ENCODE results near the gene RNF40. TPM values are rescaled to one million over a fixed set of nuclear protein-coding genes. Genes with fewer than 3 reads are reported as not detected.
"Not testable (repeated sequence)": the region's sequence is repeated elsewhere in the genome, so short reads cannot be mapped to it uniquely, and the experiment has no call there.

Gene RNF40
- total RNA-seq, 2 donors from 2014 or later: 82.9 to 99.8 TPM

GRCh38 chr16:30794634-30795033 lies 32.5 kb downstream of the RNF40 start:
- DNase-seq (no peak), ATAC-seq (no peak)
- intact Hi-C loops (cut with DNase I, micrococcal nuclease): no loop called here

- intact Hi-C loops (cut with DNase I, micrococcal nuclease): no loop called here
- ATAC-seq (peak; percentile 47), DNase-seq (no peak)
These were observed 35.7 kb downstream of the RNF40 start for GRCh38 chr16:30797670-30798309.

DNA sequence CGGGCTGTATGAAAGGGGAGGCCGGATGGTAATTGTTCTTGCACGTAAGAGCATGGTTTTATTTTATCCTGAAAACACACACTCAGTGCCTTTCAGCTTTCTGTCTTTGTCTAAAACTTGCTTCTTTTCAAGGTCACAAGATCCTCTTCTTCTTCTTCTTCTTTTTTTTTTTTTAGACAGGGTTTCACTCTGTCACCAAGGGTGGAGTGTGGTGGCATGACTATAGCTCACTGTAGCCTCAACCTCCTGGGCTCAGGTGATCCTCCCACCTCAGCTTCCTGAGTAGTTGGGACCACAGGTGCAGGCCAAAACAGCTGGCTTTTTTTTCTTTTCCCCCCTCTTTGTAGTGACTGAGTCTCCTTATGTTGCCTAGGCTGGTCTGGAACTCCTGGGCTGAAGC lies 40.8 kb downstream of the RNF40 start:
- DNase-seq (no peak), ATAC-seq (no peak)
- intact Hi-C loops (cut with DNase I, micrococcal nuclease): no loop called here

DNA sequence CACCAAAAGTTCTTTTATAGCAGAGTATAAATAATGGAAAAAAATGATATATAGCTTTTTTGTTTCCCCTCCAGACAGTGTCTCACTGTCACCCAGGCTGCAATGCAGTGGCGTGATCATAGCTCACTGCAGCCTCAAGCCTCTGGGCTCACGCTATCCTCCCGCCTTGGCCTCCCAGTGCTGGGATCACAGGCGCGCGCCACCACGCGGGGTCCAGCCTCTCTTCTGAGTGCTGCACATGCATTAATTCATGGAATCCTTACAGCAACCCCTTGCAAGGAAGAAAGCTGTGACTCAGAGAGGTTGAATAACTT lies 42.9 kb downstream of the RNF40 start:
- intact Hi-C loops (cut with DNase I, micrococcal nuclease): no loop called here
- DNase-seq (peak in 1 of 2 donors; percentile 45), ATAC-seq (peak; percentile 24)

- intact Hi-C loops (cut with DNase I, micrococcal nuclease): no loop called here
- DNase-seq: peak; percentile 87 to 92
- ATAC-seq: peak; percentile 94
These were observed 43.4 kb downstream of the RNF40 start for GRCh38 chr16:30805370-30806169.

DNA sequence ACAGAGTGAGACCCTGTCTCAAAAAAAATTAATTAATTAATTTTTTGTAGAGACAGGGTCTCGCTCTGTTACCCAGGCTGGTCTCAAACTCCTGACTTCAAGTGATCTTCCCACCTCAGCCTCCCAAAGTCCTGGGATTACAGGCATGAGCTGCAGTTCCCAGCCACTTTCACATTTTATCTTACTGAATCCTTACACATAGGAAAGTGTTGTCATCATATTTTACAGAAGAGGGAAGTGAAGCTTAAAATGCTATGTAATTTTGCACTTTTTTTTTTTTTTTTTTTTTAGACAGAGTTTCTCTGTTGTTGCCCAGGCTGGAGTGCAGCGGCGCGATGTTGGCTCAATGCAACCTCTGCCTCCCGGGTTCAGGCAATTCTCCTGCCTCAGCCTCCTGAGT lies 46.0 kb downstream of the RNF40 start:
- intact Hi-C loops (cut with DNase I, micrococcal nuclease): no loop called here
- no peak for ATAC-seq
- no peak for DNase-seq

- DNase-seq; ATAC-seq; intact Hi-C loops (cut with DNase I, micrococcal nuclease): not testable (repeated sequence)
These were observed 46.8 kb downstream of the RNF40 start for GRCh38 chr16:30808890-30809426.

DNA sequence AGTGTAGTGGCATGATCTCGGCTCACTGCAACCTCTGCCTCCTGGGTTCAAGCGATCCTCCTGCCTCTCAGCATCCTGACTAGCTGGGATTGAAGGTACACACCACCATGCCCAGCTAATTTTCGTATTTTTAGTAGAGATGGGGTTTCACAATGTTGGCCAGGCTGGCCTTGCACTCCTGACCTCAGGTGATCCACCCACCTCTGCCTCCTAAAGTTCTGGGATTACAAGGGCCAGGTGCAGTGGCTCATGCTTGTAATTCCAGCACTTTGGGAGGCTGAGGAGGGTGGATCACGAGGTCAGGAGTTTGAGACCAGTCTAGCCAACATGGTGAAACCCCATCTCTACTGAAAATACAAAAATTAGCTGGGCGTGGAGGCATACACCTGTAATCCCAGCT lies 47.6 kb downstream of the RNF40 start:
- DNase-seq; intact Hi-C loops (cut with DNase I, micrococcal nuclease): not testable (repeated sequence)

GRCh38 chr16:30813821-30814189 lies 51.7 kb downstream of the RNF40 start:
- peak; percentile 48 for ATAC-seq
- no peak for DNase-seq
- intact Hi-C loops (cut with DNase I, micrococcal nuclease): no loop called here

More for the DNA sequence above, 47.6 kb downstream of the RNF40 start:
- not testable (repeated sequence) for ATAC-seq

DNA sequence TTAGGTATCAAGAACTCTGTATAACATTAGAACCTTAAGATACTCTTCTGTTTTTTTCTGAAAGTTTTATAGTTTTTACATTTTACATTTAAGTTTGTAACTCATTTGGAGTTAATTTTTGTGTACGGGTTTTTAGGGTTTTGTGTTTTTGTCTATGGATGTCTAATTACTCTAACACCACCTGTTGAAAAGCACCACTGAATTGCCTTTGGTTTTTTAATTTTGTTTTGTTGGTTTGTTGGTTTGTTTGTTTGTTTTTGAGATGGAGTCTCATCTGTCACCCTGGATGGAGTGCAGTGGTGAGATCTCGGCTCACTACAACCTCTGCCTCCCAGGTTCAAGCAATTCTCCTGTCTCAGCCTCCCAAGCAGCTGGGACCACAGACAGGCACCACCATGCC lies 54.6 kb downstream of the RNF40 start:
- no peak for DNase-seq
- no peak for ATAC-seq
- intact Hi-C loops (cut with DNase I, micrococcal nuclease): no loop called here

- intact Hi-C loops (cut with DNase I, micrococcal nuclease): no loop called here
- peak; percentile 81 for ATAC-seq
- peak; percentile 61 to 64 for DNase-seq
These were observed 58.9 kb downstream of the RNF40 start for GRCh38 chr16:30820952-30821421.

- intact Hi-C loops (cut with DNase I, micrococcal nuclease): not testable (repeated sequence)
- DNase-seq: peak; percentile 72 to 75
- ATAC-seq: peak; percentile 79
These were observed 59.3 kb downstream of the RNF40 start for GRCh38 chr16:30821441-30821840.

DNA sequence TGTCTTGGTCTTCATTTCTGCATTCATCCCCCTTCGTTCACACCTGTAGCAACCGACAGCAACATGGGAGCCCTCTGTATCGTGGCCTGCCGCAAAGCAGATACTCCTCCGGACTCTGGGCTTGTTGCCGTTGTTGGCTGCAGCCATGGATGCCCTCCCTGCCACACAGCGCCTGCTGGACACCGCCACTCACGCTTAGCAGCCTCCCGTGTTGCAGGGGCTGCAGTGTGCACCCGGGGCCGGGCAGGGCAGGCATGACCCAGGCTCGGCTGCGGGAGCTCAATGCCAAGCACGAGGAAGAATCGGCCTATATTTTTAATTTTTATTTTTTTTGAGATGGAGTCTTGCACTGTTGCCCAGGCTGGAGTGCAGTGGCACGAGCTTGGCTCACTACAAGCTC lies 59.8 kb downstream of the RNF40 start:
- no peak for ATAC-seq
- no peak for DNase-seq
- intact Hi-C loops (cut with DNase I, micrococcal nuclease): no loop called here

Other genes with a start within 250 kb of the RNF40 start
- gene ZNF768, start 235.8 kb upstream of the RNF40 start, total RNA-seq: 10 to 100 TPM; 58.7 to 62.4 TPM
- gene ZNF747, start 227.5 kb upstream of the RNF40 start, total RNA-seq: 10 to 100 TPM in 1 of 2 donors, 1 to 10 TPM in 1; 9.8 to 11.7 TPM
- gene ZNF764, start 203.9 kb upstream of the RNF40 start, total RNA-seq: 10 to 100 TPM; 10.6 to 20.7 TPM
- gene ZNF688, start 190.6 kb upstream of the RNF40 start, total RNA-seq: 10 to 100 TPM; 16.6 to 24.4 TPM
- gene ZNF785, start 176.6 kb upstream of the RNF40 start, total RNA-seq: 10 to 100 TPM; 14.9 to 17.8 TPM
- gene ZNF689, start 151.9 kb upstream of the RNF40 start, total RNA-seq: 1 to 10 TPM; 6.8 to 6.9 TPM
- gene PRR14, start 111.4 kb upstream of the RNF40 start, total RNA-seq: 10 to 100 TPM; 47.6 to 51.0 TPM
- gene FBRS, start 103.9 kb upstream of the RNF40 start, total RNA-seq: 10 to 100 TPM; 71.8 to 78.8 TPM
- gene SRCAP, start 63.2 kb upstream of the RNF40 start, total RNA-seq: 10 to 100 TPM; 60.6 to 68.3 TPM
- gene PHKG2, start 13.9 kb upstream of the RNF40 start, total RNA-seq: 10 to 100 TPM; 38.0 to 42.8 TPM
- 1 to 10 TPM; 5.9 to 7.8 TPM for gene CFAP119, start 260 bp upstream of the RNF40 start, total RNA-seq
- 10 to 100 TPM; 12.3 to 15.2 TPM for gene ZNF629, start 24.9 kb downstream of the RNF40 start, total RNA-seq
- gene BCL7C, start 131.8 kb downstream of the RNF40 start, total RNA-seq: 10 to 100 TPM; 22.3 to 23.5 TPM
- gene CTF1, start 134.3 kb downstream of the RNF40 start, total RNA-seq: 1 to 10 TPM in 1 of 2 donors, under 1 TPM in 1; 0.24 to 1.7 TPM
- 10 to 100 TPM; 20.5 to 24.4 TPM for gene FBXL19, start 161.2 kb downstream of the RNF40 start, total RNA-seq
- gene ORAI3, start 186.7 kb downstream of the RNF40 start, total RNA-seq: 10 to 100 TPM; 12.9 to 21.0 TPM
- gene SETD1A, start 195.4 kb downstream of the RNF40 start, total RNA-seq: 10 to 100 TPM; 12.2 to 15.0 TPM
- gene HSD3B7, start 222.9 kb downstream of the RNF40 start, total RNA-seq: 10 to 100 TPM; 16.9 to 27.2 TPM
- gene STX1B, start 248.3 kb downstream of the RNF40 start, total RNA-seq: under 1 TPM; 0.75 to 0.79 TPM

Data from left colon (tissue), 2 donors.